Natural killer cell (primary cell): ENCODE results near the gene HELZ. TPM values are rescaled to one million over a fixed set of nuclear protein-coding genes. Genes with fewer than 3 reads are reported as not detected.

ENCODE experiments used
- ATAC-seq, 3 donors: fragments of 150-1000 bp in 2 of 3; fragments of 200-7000 bp in 1 of 3; cut with Tn5 transposase; 1 replicate in 1 of 3; 2 replicates in 2 of 3; pipeline ENCODE4 v1.10.0; 2021; ENCODE audit warnings: mild to moderate bottlenecking in 2 of 3, moderate library complexity in 2 of 3
- DNase-seq, 2 donors: peaks; one replicate each; pipeline versions ENCODE4 v3.0.0 to v3.0.0-alpha.2; 2013 to 2021; ENCODE audit warnings: mixed read lengths in 1 of 2
- H3K27ac ChIP-seq: one replicate; pipeline ENCODE4 v1.5.1; 2013; ENCODE audit warnings: mild to moderate bottlenecking, low read length
- H3K27me3 ChIP-seq: one replicate; pipeline ENCODE4 v1.6.1; 2013; ENCODE audit warnings: low read length; ENCODE audit not compliant: control insufficient read depth, insufficient read depth
- H3K36me3 ChIP-seq: one replicate; pipeline ENCODE4 v1.6.1; 2013; ENCODE audit warnings: low read length; ENCODE audit not compliant: control insufficient read depth, insufficient read depth
- H3K4me1 ChIP-seq: one replicate; pipeline ENCODE4 v1.6.1; 2013; ENCODE audit warnings: low read length; ENCODE audit not compliant: control insufficient read depth, insufficient read depth
- H3K4me3 ChIP-seq: one replicate; pipeline ENCODE4 v1.5.1; 2013; ENCODE audit warnings: low read length
- H3K9me3 ChIP-seq: one replicate; pipeline ENCODE4 v1.6.1; 2013; ENCODE audit warnings: low read length; ENCODE audit not compliant: control insufficient read depth, insufficient read depth
- H3K27ac Mint-ChIP-seq, 2 donors: one replicate each; pipeline ENCODE4 v1.8.0; 2022; ENCODE audit warnings: mild to moderate bottlenecking in 2 of 2, mixed read lengths in 2 of 2, moderate library complexity in 1 of 2
- H3K27me3 Mint-ChIP-seq, 2 donors: one replicate each; pipeline ENCODE4 v1.8.0; 2022; ENCODE audit warnings: low read depth in 2 of 2, mixed read lengths in 2 of 2
- H3K36me3 Mint-ChIP-seq: one replicate; pipeline ENCODE4 v1.8.0; 2022; ENCODE audit warnings: mixed read lengths
- H3K4me1 Mint-ChIP-seq, 2 donors: one replicate each; pipeline ENCODE4 v1.8.0; 2022; ENCODE audit warnings: mixed read lengths in 2 of 2
- H3K4me3 Mint-ChIP-seq: one replicate; pipeline ENCODE4 v1.8.0; 2022; ENCODE audit warnings: mild to moderate bottlenecking, moderate library complexity, mixed read lengths
- H3K9me3 Mint-ChIP-seq, 2 donors: one replicate each; pipeline ENCODE4 v1.8.0; 2022; ENCODE audit warnings: mixed read lengths in 2 of 2
- CTCF ChIP-seq: fragments of 200-600 bp; IDR thresholded peaks from one replicate; pipeline ENCODE4 v1.8.0; 2022; ENCODE audit warnings: antibody characterized with exemption
- WGBS: methylation state at CpG from one replicate; pipeline ENCODE4 v1.1.7; 2013; ENCODE audit warnings: missing lambda C conversion rate; ENCODE audit not compliant: insufficient coverage; 5-methylcytosine and 5-hydroxymethylcytosine counted together
- intact Hi-C: fragments of 100-400 bp; cut with micrococcal nuclease; formaldehyde crosslinking; loops from one replicate; pipeline ENCODE4 v1.14.2; 2022
- total RNA-seq, 4 donors: library from RNA; stranded (reverse); fragments of 120-200 nt in 1 of 4; gene quantifications; one replicate each; pipeline versions ENCODE4 v1.2.3 to v1.2.4, GENCODE V29; 2013 to 2022

The HELZ gene
- total RNA-seq, 3 donors from 2014 or later (not counting 1 experiment from before 2014, with no cell fraction given) = 274 to 355 (median 292) TPM

GRCh38 chr17:67270416-67270815 is 25.4 kb upstream of the HELZ start:
- no peak overlapping the region for H3K4me3 Mint-ChIP-seq
- Histone ChIP-seq H3K27me3 (no peaks in the 10 kb centered on the region), H3K9me3 (no peaks in the 10 kb centered on the region), H3K4me1 (peaks cover 4% of the 10 kb centered on the region), H3K4me3 (no peak overlapping the region), H3K36me3 (no peaks in the 10 kb centered on the region), H3K27ac (no peak overlapping the region)
- peaks cover 5 to 6% of the 10 kb centered on the region in 2 donors for H3K4me1 Mint-ChIP-seq
- H3K9me3 Mint-ChIP-seq = no peaks in the 10 kb centered on the region
- no peaks in the 10 kb centered on the region for H3K27me3 Mint-ChIP-seq
- H3K36me3 Mint-ChIP-seq = no peaks in the 10 kb centered on the region
- ATAC-seq (no peak), DNase-seq (no peak)
- intact Hi-C loops = no loop called here
- no peak for TF ChIP-seq CTCF
- no peak overlapping the region for H3K27ac Mint-ChIP-seq
- 48% methylated on average over 4 of the region's 6 CpGs for WGBS

- Mint-ChIP-seq H3K27ac (no peak overlapping the region), H3K36me3 (no peaks in the 10 kb centered on the region), H3K4me3 (no peak overlapping the region), H3K9me3 (no peaks in the 10 kb centered on the region), H3K27me3 (no peaks in the 10 kb centered on the region), H3K4me1 (peaks cover 10 to 17% of the 10 kb centered on the region in 2 donors)
- TF ChIP-seq CTCF = no peak
- 92% methylated on average over 7 of the region's 7 CpGs for WGBS
- no peaks in the 10 kb centered on the region for H3K4me1 ChIP-seq
- H3K27ac ChIP-seq = no peak overlapping the region
- H3K9me3 ChIP-seq = no peaks in the 10 kb centered on the region
- no peak for DNase-seq
- intact Hi-C loops = no loop called here
- no peaks in the 10 kb centered on the region for H3K27me3 ChIP-seq
- H3K36me3 ChIP-seq = no peaks in the 10 kb centered on the region
- ATAC-seq = no peak
- no peak overlapping the region for H3K4me3 ChIP-seq
These were observed 21.5 kb upstream of the HELZ start for GRCh38 chr17:67266496-67266895.

- DNase-seq = no peak
- H3K27ac Mint-ChIP-seq = no peak overlapping the region
- TF ChIP-seq CTCF = no peak
- H3K27me3 Mint-ChIP-seq = no peaks in the 10 kb centered on the region
- peaks cover 12 to 17% of the 10 kb centered on the region in 2 donors for H3K4me1 Mint-ChIP-seq
- ATAC-seq = no peak
- Histone ChIP-seq H3K36me3 (no peaks in the 10 kb centered on the region), H3K27me3 (no peaks in the 10 kb centered on the region), H3K27ac (no peak overlapping the region), H3K4me3 (no peak overlapping the region), H3K4me1 (peaks cover 7% of the 10 kb centered on the region), H3K9me3 (no peaks in the 10 kb centered on the region)
- H3K9me3 Mint-ChIP-seq = no peaks in the 10 kb centered on the region
- H3K36me3 Mint-ChIP-seq = no peaks in the 10 kb centered on the region
- WGBS = no CpG with 5 or more reads among the region's 4 CpGs
- no peak overlapping the region for H3K4me3 Mint-ChIP-seq
- intact Hi-C loops = no loop called here
These were observed 20.5 kb upstream of the HELZ start for GRCh38 chr17:67265436-67266019.
